Sigmoid colon (tissue), 4 donors: Measurements from ENCODE around the gene ADAM10.

Experiments used
- POLR2A ChIP-seq, 2 donors: fragments of 450-650 bp; IDR thresholded peaks; one replicate each; pipeline ENCODE4 v1.6.1; 2016; ENCODE audit warnings: antibody characterized with exemption in 2 of 2, mild to moderate bottlenecking in 2 of 2, moderate library complexity in 2 of 2
- POLR2AphosphoS5 ChIP-seq, 4 donors: sonication (generic); formaldehyde crosslinking; IDR thresholded peaks; one replicate each; pipeline ENCODE4 v1.6.1; 2017; ENCODE audit warnings: antibody characterized with exemption in 4 of 4
- TF ChIP-seq, protein P1 (sequence below), 4 experiments: fragments of 450-650 bp in 3 of 4; fragments of 200-600 bp in 1 of 4; IDR thresholded peaks; one replicate each; pipeline ENCODE4 v1.5.1; 2016 to 2019; ENCODE audit warnings: antibody characterized with exemption in 4 of 4, mild to moderate bottlenecking in 3 of 4, moderate library complexity in 2 of 4

DNA sequence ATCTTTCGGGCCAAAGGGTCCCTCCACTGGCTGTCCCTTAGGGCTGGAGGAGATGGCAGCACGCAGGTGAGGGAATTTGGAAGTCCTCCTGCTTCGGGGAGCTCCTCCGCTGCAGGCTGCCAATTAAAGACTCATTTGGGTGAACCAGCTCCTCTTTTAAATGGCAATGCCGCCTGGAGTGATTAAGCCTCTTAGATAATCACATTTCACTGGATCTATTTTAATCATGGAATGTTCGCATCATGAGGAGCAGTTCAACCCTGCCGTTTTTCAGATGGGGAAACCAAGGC lies 199.8 kb downstream of the ADAM10 start:
- TF ChIP-seq, protein P1, sequence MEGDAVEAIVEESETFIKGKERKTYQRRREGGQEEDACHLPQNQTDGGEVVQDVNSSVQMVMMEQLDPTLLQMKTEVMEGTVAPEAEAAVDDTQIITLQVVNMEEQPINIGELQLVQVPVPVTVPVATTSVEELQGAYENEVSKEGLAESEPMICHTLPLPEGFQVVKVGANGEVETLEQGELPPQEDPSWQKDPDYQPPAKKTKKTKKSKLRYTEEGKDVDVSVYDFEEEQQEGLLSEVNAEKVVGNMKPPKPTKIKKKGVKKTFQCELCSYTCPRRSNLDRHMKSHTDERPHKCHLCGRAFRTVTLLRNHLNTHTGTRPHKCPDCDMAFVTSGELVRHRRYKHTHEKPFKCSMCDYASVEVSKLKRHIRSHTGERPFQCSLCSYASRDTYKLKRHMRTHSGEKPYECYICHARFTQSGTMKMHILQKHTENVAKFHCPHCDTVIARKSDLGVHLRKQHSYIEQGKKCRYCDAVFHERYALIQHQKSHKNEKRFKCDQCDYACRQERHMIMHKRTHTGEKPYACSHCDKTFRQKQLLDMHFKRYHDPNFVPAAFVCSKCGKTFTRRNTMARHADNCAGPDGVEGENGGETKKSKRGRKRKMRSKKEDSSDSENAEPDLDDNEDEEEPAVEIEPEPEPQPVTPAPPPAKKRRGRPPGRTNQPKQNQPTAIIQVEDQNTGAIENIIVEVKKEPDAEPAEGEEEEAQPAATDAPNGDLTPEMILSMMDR (IDR thresholded peaks at IDR 0.05) = no peak
- TF ChIP-seq POLR2A (IDR thresholded peaks at IDR 0.05) (no peak), POLR2AphosphoS5 (IDR thresholded peaks at IDR 0.05) (no peak)
